WI38 (cell line): ENCODE results near the gene TJP3.

Experiments
- H3K4me3 ChIP-seq: 2 replicates; pipeline ENCODE4 v1.5.1; 2011; ENCODE audit warnings: low read depth, mild to moderate bottlenecking, control low read depth, low read length
- TF ChIP-seq, protein P1 (sequence below): IDR thresholded peaks from 2 replicates; pipeline ENCODE4 v1.5.1; 2012; ENCODE audit warnings: low read depth, mild to moderate bottlenecking, control low read depth, low read length

TJP3 gene

GRCh38 chr19:3783660-3784584 lies 75.7 kb downstream of the TJP3 start:
- TF ChIP-seq, protein P1, sequence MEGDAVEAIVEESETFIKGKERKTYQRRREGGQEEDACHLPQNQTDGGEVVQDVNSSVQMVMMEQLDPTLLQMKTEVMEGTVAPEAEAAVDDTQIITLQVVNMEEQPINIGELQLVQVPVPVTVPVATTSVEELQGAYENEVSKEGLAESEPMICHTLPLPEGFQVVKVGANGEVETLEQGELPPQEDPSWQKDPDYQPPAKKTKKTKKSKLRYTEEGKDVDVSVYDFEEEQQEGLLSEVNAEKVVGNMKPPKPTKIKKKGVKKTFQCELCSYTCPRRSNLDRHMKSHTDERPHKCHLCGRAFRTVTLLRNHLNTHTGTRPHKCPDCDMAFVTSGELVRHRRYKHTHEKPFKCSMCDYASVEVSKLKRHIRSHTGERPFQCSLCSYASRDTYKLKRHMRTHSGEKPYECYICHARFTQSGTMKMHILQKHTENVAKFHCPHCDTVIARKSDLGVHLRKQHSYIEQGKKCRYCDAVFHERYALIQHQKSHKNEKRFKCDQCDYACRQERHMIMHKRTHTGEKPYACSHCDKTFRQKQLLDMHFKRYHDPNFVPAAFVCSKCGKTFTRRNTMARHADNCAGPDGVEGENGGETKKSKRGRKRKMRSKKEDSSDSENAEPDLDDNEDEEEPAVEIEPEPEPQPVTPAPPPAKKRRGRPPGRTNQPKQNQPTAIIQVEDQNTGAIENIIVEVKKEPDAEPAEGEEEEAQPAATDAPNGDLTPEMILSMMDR, result peak; percentile 17; the same call in 1 of the 2 replicates
- no peak overlapping the region for H3K4me3 ChIP-seq

- TF ChIP-seq, protein P1, result no peak
- no peak overlapping the region for H3K4me3 ChIP-seq
Observed at GRCh38 chr19:3784607-3785450, 76.6 kb downstream of the TJP3 start.

GRCh38 chr19:3785451-3785937 lies 77.3 kb downstream of the TJP3 start:
- TF ChIP-seq, protein P1, result no peak
- H3K4me3 ChIP-seq, result no peak overlapping the region

GRCh38 chr19:3785938-3786824 lies 78.0 kb downstream of the TJP3 start, which contains the start of gene MATK:
MATK (minus strand) TSS chr19:3786381; CDS start chr19:3785135, 1,246 bp downstream.
- TF ChIP-seq, protein P1, result no peak
- no peak within 1 kb of the TSS for H3K4me3 ChIP-seq

GRCh38 chr19:3788996-3789778 lies 81.0 kb downstream of the TJP3 start:
- H3K4me3 ChIP-seq, result no peak overlapping the region
- TF ChIP-seq, protein P1, result no peak

- no peak overlapping the region for H3K4me3 ChIP-seq
- TF ChIP-seq, protein P1, result no peak
Observed at GRCh38 chr19:3790209-3790734, 82.1 kb downstream of the TJP3 start.
